ENCODE data around the gene CTAGE9.
A peak's percentile ranks its signal among the peaks of the same experiment; 100 is the strongest.
"Not testable (repeated sequence)": the region's sequence is repeated elsewhere in the genome, so short reads cannot be mapped to it uniquely, and the experiment has no call there.

The CTAGE9 gene

GRCh38 chr6:131715567-131715966 is 4.8 kb upstream of the CTAGE9 start:
- H3K36me3 ChIP-seq (replicated peaks); H3K27me3 ChIP-seq (ENCODE audit: low read depth); DNase-seq (ENCODE audit: low spot score in 2 of 2); H3K4me1 ChIP-seq; H3K4me3 ChIP-seq; in situ Hi-C loops (cut with MboI; ENCODE audit: low sequenced_read_pairs); H3K9me3 ChIP-seq: not testable (repeated sequence)

DNA sequence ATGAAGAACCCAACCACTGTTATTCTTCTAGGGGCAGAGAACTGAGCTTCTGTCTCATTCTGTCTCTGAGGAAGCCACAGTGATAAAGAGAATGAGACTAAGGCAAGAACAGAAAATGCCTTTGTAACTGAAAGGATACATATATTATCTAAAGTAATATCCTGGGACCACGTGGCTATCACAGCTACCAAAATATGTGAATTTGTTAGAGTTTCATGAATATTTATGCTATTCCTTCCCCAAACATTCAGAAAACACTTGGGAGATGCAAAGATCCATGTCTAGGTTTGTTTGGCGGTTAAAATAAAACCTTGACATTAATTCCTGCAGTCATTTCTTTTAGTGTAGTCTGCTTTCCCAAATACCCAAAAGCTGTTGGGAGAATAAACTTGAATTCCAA is 6.9 kb downstream of the CTAGE9 start:
- H3K4me1 ChIP-seq; H3K36me3 ChIP-seq (replicated peaks); in situ Hi-C loops (cut with MboI; ENCODE audit: low sequenced_read_pairs); H3K27me3 ChIP-seq (ENCODE audit: low read depth); DNase-seq (ENCODE audit: low spot score in 2 of 2); H3K4me3 ChIP-seq; H3K9me3 ChIP-seq: not testable (repeated sequence)

GRCh38 chr6:131700851-131701250 is 10.0 kb downstream of the CTAGE9 start:
- H3K4me1 ChIP-seq; H3K4me3 ChIP-seq; H3K27me3 ChIP-seq (ENCODE audit: low read depth); H3K36me3 ChIP-seq (replicated peaks); DNase-seq (ENCODE audit: low spot score in 2 of 2); H3K9me3 ChIP-seq; in situ Hi-C loops (cut with MboI; ENCODE audit: low sequenced_read_pairs): not testable (repeated sequence)

GRCh38 chr6:131696956-131697355 is 13.9 kb downstream of the CTAGE9 start:
- in situ Hi-C loops (cut with MboI; ENCODE audit: low sequenced_read_pairs), result loop anchor here (5.0 to 25.0 kb wide), 3 partner anchors 220 to 565 kb away; no protein-coding TSS in a partner anchor
- no peak overlapping the region for H3K4me3 ChIP-seq
- no peaks in the 10 kb centered on the region for H3K9me3 ChIP-seq
- no peak for DNase-seq (ENCODE audit: low spot score in 2 of 2)
- no peaks in the 10 kb centered on the region for H3K4me1 ChIP-seq
- no peaks in the 10 kb centered on the region for H3K36me3 ChIP-seq (replicated peaks)
- H3K27me3 ChIP-seq (ENCODE audit: low read depth), result no peaks in the 10 kb centered on the region

GRCh38 chr6:131694832-131695426 is 15.9 kb downstream of the CTAGE9 start:
- Histone ChIP-seq H3K27me3 (ENCODE audit: low read depth) (no peaks in the 10 kb centered on the region), H3K4me1 (no peaks in the 10 kb centered on the region), H3K4me3 (no peak overlapping the region), H3K9me3 (no peaks in the 10 kb centered on the region), H3K36me3 (replicated peaks) (no peaks in the 10 kb centered on the region)
- in situ Hi-C loops (cut with MboI; ENCODE audit: low sequenced_read_pairs), result loop anchor here (5.0 to 25.0 kb wide), 3 partner anchors 222 to 567 kb away; no protein-coding TSS in a partner anchor
- DNase-seq (ENCODE audit: low spot score in 2 of 2), result peak; percentile 59 to 70

- no peaks in the 10 kb centered on the region for H3K9me3 ChIP-seq
- no peaks in the 10 kb centered on the region for H3K36me3 ChIP-seq (replicated peaks)
- no peak for DNase-seq (ENCODE audit: low spot score in 2 of 2)
- H3K4me3 ChIP-seq, result no peak overlapping the region
- in situ Hi-C loops (cut with MboI; ENCODE audit: low sequenced_read_pairs), result loop anchor here (25.0 kb wide), 2 partner anchors 469 to 569 kb away; no protein-coding TSS in a partner anchor
- H3K27me3 ChIP-seq (ENCODE audit: low read depth), result no peaks in the 10 kb centered on the region
- H3K4me1 ChIP-seq, result no peaks in the 10 kb centered on the region
Observed at GRCh38 chr6:131693384-131693783, 17.4 kb downstream of the CTAGE9 start.

GRCh38 chr6:131692589-131692988 is 18.2 kb downstream of the CTAGE9 start:
- no peaks in the 10 kb centered on the region for H3K27me3 ChIP-seq (ENCODE audit: low read depth)
- in situ Hi-C loops (cut with MboI; ENCODE audit: low sequenced_read_pairs), result loop anchor here (25.0 kb wide), 2 partner anchors 470 to 570 kb away; no protein-coding TSS in a partner anchor
- DNase-seq (ENCODE audit: low spot score in 2 of 2), result no peak
- no peak overlapping the region for H3K4me3 ChIP-seq
- H3K4me1 ChIP-seq, result no peaks in the 10 kb centered on the region
- no peaks in the 10 kb centered on the region for H3K36me3 ChIP-seq (replicated peaks)
- no peaks in the 10 kb centered on the region for H3K9me3 ChIP-seq

DNA sequence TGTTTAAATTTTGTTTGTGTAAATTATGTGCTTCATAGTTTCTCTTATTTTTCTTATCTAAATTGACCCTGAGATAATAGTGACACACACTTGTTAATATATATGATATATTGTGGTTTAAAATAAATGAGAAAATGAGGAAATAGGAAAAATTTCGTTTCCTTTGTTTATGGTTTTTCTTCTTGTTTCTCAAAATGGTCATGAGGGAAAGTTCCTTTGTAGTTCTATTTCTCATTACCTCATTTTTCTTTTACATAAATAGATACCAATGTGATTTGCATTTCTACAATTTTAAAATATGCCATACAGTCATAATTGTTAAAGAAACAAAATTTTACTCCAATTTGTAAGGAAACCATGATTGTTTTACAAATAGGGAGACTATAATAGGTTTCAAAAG is 18.8 kb downstream of the CTAGE9 start:
- Histone ChIP-seq H3K36me3 (replicated peaks) (no peaks in the 10 kb centered on the region), H3K27me3 (ENCODE audit: low read depth) (no peaks in the 10 kb centered on the region), H3K9me3 (no peaks in the 10 kb centered on the region), H3K4me1 (no peaks in the 10 kb centered on the region), H3K4me3 (no peak overlapping the region)
- DNase-seq (ENCODE audit: low spot score in 2 of 2), result no peak
- in situ Hi-C loops (cut with MboI; ENCODE audit: low sequenced_read_pairs), result loop anchor here (25.0 kb wide), 2 partner anchors 470 to 570 kb away; no protein-coding TSS in a partner anchor

- Histone ChIP-seq H3K9me3 (no peaks in the 10 kb centered on the region), H3K4me3 (no peak overlapping the region), H3K36me3 (replicated peaks) (no peaks in the 10 kb centered on the region), H3K4me1 (no peaks in the 10 kb centered on the region), H3K27me3 (ENCODE audit: low read depth) (no peaks in the 10 kb centered on the region)
- DNase-seq (ENCODE audit: low spot score in 2 of 2), result no peak
- in situ Hi-C loops (cut with MboI; ENCODE audit: low sequenced_read_pairs), result loop anchor here (25.0 kb wide), 2 partner anchors 474 to 574 kb away; no protein-coding TSS in a partner anchor
Observed at GRCh38 chr6:131688286-131688685, 22.5 kb downstream of the CTAGE9 start.

GRCh38 chr6:131687022-131687421 is 23.8 kb downstream of the CTAGE9 start:
- no peak for DNase-seq (ENCODE audit: low spot score in 2 of 2)
- no peaks in the 10 kb centered on the region for H3K36me3 ChIP-seq (replicated peaks)
- in situ Hi-C loops (cut with MboI; ENCODE audit: low sequenced_read_pairs), result loop anchor here (25.0 kb wide), 2 partner anchors 475 to 575 kb away; no protein-coding TSS in a partner anchor

GRCh38 chr6:131685266-131685780 is 25.5 kb downstream of the CTAGE9 start:
- H3K4me1 ChIP-seq, result no peaks in the 10 kb centered on the region
- in situ Hi-C loops (cut with MboI; ENCODE audit: low sequenced_read_pairs), result loop anchor here (25.0 kb wide), 2 partner anchors 477 to 577 kb away; no protein-coding TSS in a partner anchor
- DNase-seq (ENCODE audit: low spot score in 2 of 2), result no peak
- peaks cover 4% of the 10 kb centered on the region; the same call in 1 of the 2 replicates for H3K27me3 ChIP-seq (ENCODE audit: low read depth)
- H3K9me3 ChIP-seq, result no peaks in the 10 kb centered on the region
- no peaks in the 10 kb centered on the region for H3K36me3 ChIP-seq (replicated peaks)
- no peak overlapping the region for H3K4me3 ChIP-seq

More at GRCh38 chr6:131687022-131687421, 23.8 kb downstream of the CTAGE9 start:
- Histone ChIP-seq H3K4me1 (no peaks in the 10 kb centered on the region), H3K9me3 (no peaks in the 10 kb centered on the region), H3K27me3 (ENCODE audit: low read depth) (no peaks in the 10 kb centered on the region), H3K4me3 (no peak overlapping the region)

DNA sequence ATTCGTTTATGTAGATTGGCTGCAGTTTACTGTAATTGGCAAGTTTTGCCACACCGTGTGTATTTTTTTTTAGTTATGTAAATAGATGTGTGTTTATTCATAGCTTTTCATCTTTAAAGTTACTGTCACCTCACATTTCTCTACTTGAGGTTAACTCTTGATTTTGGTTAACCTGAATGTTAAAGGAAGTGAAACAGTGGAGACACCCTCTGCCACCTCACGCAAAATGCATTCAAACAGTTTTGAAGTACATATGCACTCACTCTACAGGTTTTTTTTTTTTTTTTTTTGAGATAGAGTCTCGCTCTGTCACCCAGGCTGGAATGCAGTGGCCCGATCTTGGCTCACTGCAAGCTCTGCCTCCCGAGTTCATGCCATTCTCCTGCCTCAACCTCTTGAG is 27.3 kb downstream of the CTAGE9 start:
- peaks cover 6% of the 10 kb centered on the region; the same call in 1 of the 2 replicates for H3K27me3 ChIP-seq (ENCODE audit: low read depth)
- no peaks in the 10 kb centered on the region for H3K36me3 ChIP-seq (replicated peaks)
- in situ Hi-C loops (cut with MboI; ENCODE audit: low sequenced_read_pairs), result loop anchor here (25.0 kb wide), 2 partner anchors 479 to 579 kb away; no protein-coding TSS in a partner anchor
- H3K4me1 ChIP-seq, result peaks cover 2% of the 10 kb centered on the region; the same call in 1 of the 2 replicates
- no peak for DNase-seq (ENCODE audit: low spot score in 2 of 2)
- no peaks in the 10 kb centered on the region for H3K9me3 ChIP-seq
- no peak overlapping the region for H3K4me3 ChIP-seq

- Histone ChIP-seq H3K4me3 (no peak overlapping the region), H3K36me3 (replicated peaks) (no peaks in the 10 kb centered on the region), H3K4me1 (peaks cover 5% of the 10 kb centered on the region; the same call in 1 of the 2 replicates), H3K27me3 (ENCODE audit: low read depth) (peaks cover 6% of the 10 kb centered on the region; the same call in 1 of the 2 replicates), H3K9me3 (no peaks in the 10 kb centered on the region)
- in situ Hi-C loops (cut with MboI; ENCODE audit: low sequenced_read_pairs), result loop anchor here (25.0 kb wide), 2 partner anchors 480 to 580 kb away; no protein-coding TSS in a partner anchor
- no peak for DNase-seq (ENCODE audit: low spot score in 2 of 2)
Observed at GRCh38 chr6:131682442-131682841, 28.4 kb downstream of the CTAGE9 start.

- no peaks in the 10 kb centered on the region for H3K9me3 ChIP-seq
- H3K4me3 ChIP-seq, result no peak overlapping the region
- H3K27me3 ChIP-seq (ENCODE audit: low read depth), result peaks cover 11% of the 10 kb centered on the region; the same call in 1 of the 2 replicates
- no peaks in the 10 kb centered on the region for H3K36me3 ChIP-seq (replicated peaks)
- H3K4me1 ChIP-seq, result peaks cover 5% of the 10 kb centered on the region; the same call in 1 of the 2 replicates
- in situ Hi-C loops (cut with MboI; ENCODE audit: low sequenced_read_pairs), result loop anchor here (25.0 kb wide), 2 partner anchors 481 to 581 kb away; no protein-coding TSS in a partner anchor
- DNase-seq (ENCODE audit: low spot score in 2 of 2), result no peak
Observed at GRCh38 chr6:131681585-131681984, 29.2 kb downstream of the CTAGE9 start.

Data from HAP-1 (cell line).